Body of pancreas (tissue), 4 donors: ENCODE measurements around the gene NKAIN2. TPM values are rescaled to one million over a fixed set of nuclear protein-coding genes. Genes with fewer than 3 reads are reported as not detected.
"Not testable (repeated sequence)": the region's sequence is repeated elsewhere in the genome, so short reads cannot be mapped to it uniquely, and the experiment has no call there.

Source experiments
- ATAC-seq: fragments of 150-250 bp; one replicate; pipeline ENCODE4 v1.9.1; 2016
- DNase-seq, 4 donors: peaks; one replicate each; pipeline ENCODE4 v3.0.0-alpha.2; 2019
- H3K27ac ChIP-seq, 4 donors: fragments of 200-600 bp; sonication (generic); 1 replicate in 3 of 4; 2 replicates in 1 of 4; pipeline versions ENCODE4 v1.5.1 to v1.6.1; 2016 to 2019; ENCODE audit warnings: mild to moderate bottlenecking in 1 of 4, mixed read lengths in 1 of 4, moderate library complexity in 1 of 4
- H3K27me3 ChIP-seq, 2 donors: fragments of 200-600 bp; sonication (generic); one replicate each; pipeline ENCODE4 v1.6.0; 2016; ENCODE audit warnings: mild to moderate bottlenecking in 1 of 2
- H3K36me3 ChIP-seq, 2 donors: fragments of 200-600 bp; sonication (generic); replicated peaks in 1 of 2; 2 replicates each; pipeline ENCODE4 v1.5.1; 2016; ENCODE audit warnings: low read depth in 2 of 2; ENCODE audit not compliant: insufficient read depth in 1 of 2
- H3K4me1 ChIP-seq: fragments of 200-600 bp; sonication (generic); one replicate; pipeline ENCODE4 v1.6.0; 2016
- H3K4me3 ChIP-seq, 2 donors: fragments of 200-600 bp; sonication (generic); 1 replicate in 1 of 2; 2 replicates in 1 of 2; pipeline ENCODE4 v1.5.1; 2016 to 2019
- H3K9me3 ChIP-seq, 3 donors: fragments of 200-600 bp; sonication (generic); 1 replicate in 2 of 3; 2 replicates in 1 of 3; pipeline ENCODE4 v1.5.1; 2016
- POLR2A ChIP-seq, 3 donors: fragments of 450-650 bp; IDR thresholded peaks; one replicate each; pipeline ENCODE4 v1.6.1; 2016; ENCODE audit warnings: antibody characterized with exemption in 3 of 3, mild to moderate bottlenecking in 2 of 3
- WGBS, 2 donors: methylation state at CpG; one replicate each; pipeline ENCODE4 v1.1.5; 2017; 5-methylcytosine and 5-hydroxymethylcytosine counted together
- intact Hi-C: fragments of 100-400 bp; cut with DNase I; formaldehyde crosslinking; loops from one replicate; pipeline ENCODE4 v1.15.1; 2023
- total RNA-seq, 2 donors: library from RNA; depleted of rRNA; stranded (reverse); fragments of >200 nt; gene quantifications; one replicate each; pipeline ENCODE4 v1.1.0, GENCODE V29; 2016
- TF ChIP-seq, protein P1 (sequence below), 7 experiments: fragments of 450-650 bp in 4 of 7; fragments of 200-600 bp in 3 of 7; sonication (generic) in 3 of 7; IDR thresholded peaks; one replicate each; pipeline ENCODE4 v1.5.1; 2016 to 2019; ENCODE audit warnings: antibody characterized with exemption in 7 of 7

Gene NKAIN2
- total RNA-seq, 2 donors from 2014 or later = not detected

DNA sequence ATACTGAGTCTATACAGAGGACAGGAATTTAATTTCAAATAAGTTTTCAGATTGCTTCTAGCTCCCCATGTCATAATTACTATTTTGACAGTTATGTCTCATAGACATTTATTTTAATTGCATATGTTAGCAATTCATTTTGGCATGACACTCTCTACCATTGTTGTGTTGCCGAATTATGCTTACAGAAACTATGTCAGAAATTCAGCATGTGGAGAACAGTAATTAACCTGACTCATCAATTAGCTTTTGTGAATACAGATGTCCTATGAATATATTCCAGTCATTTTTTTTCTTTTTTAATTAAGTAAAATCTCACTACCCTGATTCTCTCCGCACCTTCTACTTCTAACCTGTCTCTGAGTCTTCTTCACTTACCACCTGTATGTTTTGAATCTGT is 105.1 kb downstream of the NKAIN2 start:
- intact Hi-C loops = no loop called here
- TF ChIP-seq, protein P1, sequence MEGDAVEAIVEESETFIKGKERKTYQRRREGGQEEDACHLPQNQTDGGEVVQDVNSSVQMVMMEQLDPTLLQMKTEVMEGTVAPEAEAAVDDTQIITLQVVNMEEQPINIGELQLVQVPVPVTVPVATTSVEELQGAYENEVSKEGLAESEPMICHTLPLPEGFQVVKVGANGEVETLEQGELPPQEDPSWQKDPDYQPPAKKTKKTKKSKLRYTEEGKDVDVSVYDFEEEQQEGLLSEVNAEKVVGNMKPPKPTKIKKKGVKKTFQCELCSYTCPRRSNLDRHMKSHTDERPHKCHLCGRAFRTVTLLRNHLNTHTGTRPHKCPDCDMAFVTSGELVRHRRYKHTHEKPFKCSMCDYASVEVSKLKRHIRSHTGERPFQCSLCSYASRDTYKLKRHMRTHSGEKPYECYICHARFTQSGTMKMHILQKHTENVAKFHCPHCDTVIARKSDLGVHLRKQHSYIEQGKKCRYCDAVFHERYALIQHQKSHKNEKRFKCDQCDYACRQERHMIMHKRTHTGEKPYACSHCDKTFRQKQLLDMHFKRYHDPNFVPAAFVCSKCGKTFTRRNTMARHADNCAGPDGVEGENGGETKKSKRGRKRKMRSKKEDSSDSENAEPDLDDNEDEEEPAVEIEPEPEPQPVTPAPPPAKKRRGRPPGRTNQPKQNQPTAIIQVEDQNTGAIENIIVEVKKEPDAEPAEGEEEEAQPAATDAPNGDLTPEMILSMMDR (IDR thresholded peaks at IDR 0.05) = no peak
- TF ChIP-seq POLR2A (IDR thresholded peaks at IDR 0.05) = no peak
- Histone ChIP-seq H3K4me3 (no peak overlapping the region), H3K36me3 (no peaks in the 10 kb centered on the region), H3K27me3 (no peaks in the 10 kb centered on the region), H3K4me1 (no peaks in the 10 kb centered on the region), H3K9me3 (no peaks in the 10 kb centered on the region), H3K27ac (no peak overlapping the region)
- ATAC-seq (no peak), DNase-seq (no peak)
- WGBS, 2 donors = 91 to 94% methylated on average over 2 of the region's 2 CpGs

DNA sequence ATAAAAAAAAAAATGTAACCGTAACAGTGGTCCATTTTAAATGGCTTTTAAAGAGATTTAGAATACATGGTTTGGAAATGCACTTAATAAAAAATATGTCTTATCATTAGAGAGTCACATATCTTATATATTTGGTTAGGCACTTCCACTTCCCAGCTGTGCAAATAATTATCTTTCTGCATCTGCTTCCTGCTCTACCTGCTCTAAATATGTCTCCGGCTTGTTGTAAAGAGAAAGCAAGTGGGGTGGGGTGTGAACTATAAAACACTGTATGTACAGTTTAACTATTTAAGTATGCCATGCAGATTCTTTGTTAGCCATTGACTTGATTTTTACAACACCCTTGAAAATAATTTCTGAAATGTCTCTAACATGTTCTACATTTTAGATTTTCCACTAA is 106.3 kb downstream of the NKAIN2 start:
- H3K27ac ChIP-seq = no peak overlapping the region
- no peaks in the 10 kb centered on the region for H3K9me3 ChIP-seq
- ATAC-seq = no peak
- intact Hi-C loops = no loop called here
- no peak for TF ChIP-seq POLR2A (IDR thresholded peaks at IDR 0.05)
- TF ChIP-seq, protein P1 (IDR thresholded peaks at IDR 0.05) = no peak
- H3K4me3 ChIP-seq = no peak overlapping the region
- H3K4me1 ChIP-seq = no peaks in the 10 kb centered on the region
- DNase-seq = no peak
- H3K36me3 ChIP-seq = no peaks in the 10 kb centered on the region
- WGBS, 2 donors = 18 to 39% methylated on average over 2 of the region's 2 CpGs
- H3K27me3 ChIP-seq = no peaks in the 10 kb centered on the region

DNA sequence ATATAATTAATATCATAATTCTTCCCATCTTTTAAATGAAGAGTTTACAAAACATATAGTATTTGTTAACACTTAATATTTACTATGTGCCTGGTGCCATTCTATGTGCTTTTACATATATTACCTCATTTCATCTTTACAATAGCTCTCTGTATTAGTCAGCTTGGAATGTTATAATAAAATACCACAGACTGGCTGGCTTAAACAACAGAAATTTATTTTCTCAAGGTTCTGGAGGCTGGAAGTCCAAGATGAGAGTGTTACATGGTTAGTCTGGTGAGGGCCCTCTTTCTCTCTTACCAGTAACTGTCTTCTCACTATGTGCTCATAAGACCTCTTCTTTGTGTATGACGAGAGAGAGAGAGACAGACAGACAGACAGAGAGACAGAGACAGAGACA is 110.2 kb downstream of the NKAIN2 start:
- H3K27ac ChIP-seq = no peak overlapping the region
- no peaks in the 10 kb centered on the region for H3K4me1 ChIP-seq
- no peak for TF ChIP-seq POLR2A (IDR thresholded peaks at IDR 0.05)
- TF ChIP-seq, protein P1 (IDR thresholded peaks at IDR 0.05) = no peak

DNA sequence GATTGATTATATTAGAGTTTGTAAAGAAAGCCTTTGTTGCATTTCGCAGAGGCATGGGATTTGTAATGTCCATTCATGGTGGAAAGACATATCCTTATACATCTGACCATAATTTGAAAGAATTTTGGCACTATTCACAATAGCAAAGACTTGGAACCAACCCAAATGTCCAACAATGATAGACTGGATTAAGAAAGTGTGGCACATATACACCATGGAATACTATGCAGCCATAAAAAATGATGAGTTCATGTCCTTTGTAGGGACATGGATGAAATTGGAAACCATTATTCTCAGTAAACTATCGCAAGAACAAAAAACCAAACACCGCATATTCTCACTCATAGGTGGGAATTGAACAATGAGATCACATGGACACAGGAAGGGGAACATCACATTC is 119.7 kb downstream of the NKAIN2 start:
- H3K36me3 ChIP-seq, DNase-seq, H3K4me3 ChIP-seq, H3K27me3 ChIP-seq, H3K27ac ChIP-seq, H3K9me3 ChIP-seq, intact Hi-C loops, ATAC-seq, H3K4me1 ChIP-seq: not testable (repeated sequence)
- WGBS, 2 donors = 86 to 95% methylated on average over 1 of the region's 3 CpGs

More for the DNA sequence above, 110.2 kb downstream of the NKAIN2 start:
- H3K36me3 ChIP-seq = no peaks in the 10 kb centered on the region
- 69 to 94% methylated on average over 1 of the region's 1 CpG for WGBS, 2 donors
- intact Hi-C loops = no loop called here
- ATAC-seq (no peak), DNase-seq (no peak)
- H3K9me3 ChIP-seq = no peaks in the 10 kb centered on the region
- H3K27me3 ChIP-seq = no peaks in the 10 kb centered on the region
- H3K4me3 ChIP-seq = no peak overlapping the region

DNA sequence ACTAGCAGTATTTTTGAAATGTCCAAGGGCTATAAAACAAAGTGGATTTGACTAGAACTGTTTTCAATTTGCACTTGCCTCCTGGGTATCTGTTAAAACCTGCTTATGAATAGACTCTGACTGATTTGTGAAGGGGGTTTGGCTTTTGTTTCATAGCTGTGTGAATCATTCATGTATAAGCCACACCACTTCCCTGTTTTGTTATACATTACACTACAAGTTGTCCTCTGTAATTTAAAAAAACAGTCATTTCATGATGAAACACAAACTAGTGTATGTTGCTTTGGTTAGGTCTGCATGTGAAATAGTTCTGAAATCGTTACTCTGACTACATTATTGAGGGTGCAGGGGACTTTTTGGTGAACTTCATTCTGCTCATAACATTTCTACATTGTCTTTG is 121.7 kb downstream of the NKAIN2 start:
- DNase-seq = no peak

More for the DNA sequence above, 121.7 kb downstream of the NKAIN2 start:
- Histone ChIP-seq H3K36me3 (no peaks in the 10 kb centered on the region), H3K27ac (no peak overlapping the region), H3K9me3 (no peaks in the 10 kb centered on the region), H3K4me3 (no peak overlapping the region), H3K27me3 (no peaks in the 10 kb centered on the region), H3K4me1 (no peaks in the 10 kb centered on the region)
- WGBS, 2 donors = 19 to 35% methylated on average over 1 of the region's 1 CpG
- TF ChIP-seq POLR2A (IDR thresholded peaks at IDR 0.05) = no peak
- TF ChIP-seq, protein P1 (IDR thresholded peaks at IDR 0.05) = no peak
- intact Hi-C loops = no loop called here
- ATAC-seq = no peak
